HepG2 (cell line): ENCODE measurements around the gene DUSP5. TPM values are rescaled to one million over a fixed set of nuclear protein-coding genes. Genes with fewer than 3 reads are reported as not detected.

Experiments
- ATAC-seq: fragments of 200-7000 bp; cut with Tn5 transposase; 3 replicates; pipeline ENCODE4 v1.9.1; 2020; ENCODE audit warnings: mild to moderate bottlenecking, moderate library complexity
- BruUV-seq: library from RNA; stranded (reverse); fragments of 400-500 nt; replicated peaks from 2 replicates; lab custom pipeline; 2021; lab: Mats Ljungman, UMichigan
- CTCF ChIA-PET: fragments of 300-600 bp; formaldehyde crosslinking; extraction: SDS; loops from one replicate; lab custom pipeline; 2021; ENCODE audit warnings: low total read pairs, inconsistent platforms, low intra/inter-chr PET ratio; lab: Yijun Ruan, JAX
- POLR2A ChIA-PET: fragments of 350-600 bp; sonication (Branson Sonifier 250); formaldehyde crosslinking; loops from one replicate; lab custom pipeline; 2020; ENCODE audit warnings: antibody characterized with exemption, inconsistent platforms; lab: Yijun Ruan, JAX
- DNase-seq: peaks from one replicate; pipeline ENCODE4 v3.0.0-alpha.2; 2015; ENCODE audit warnings: low spot score
- FAIRE-seq: peaks from 3 replicates; lab custom pipeline; 2011; peaks lifted over from hg19 to GRCh38; lab: Jason Lieb, UNC
- H2AFZ ChIP-seq: one replicate; pipeline ENCODE4 v1.6.1; 2011; ENCODE audit warnings: low read length, inconsistent platforms
- H3K27ac ChIP-seq: fragments of 300-600 bp; 3 replicates; pipeline ENCODE4 v1.8.0; 2011; ENCODE audit warnings: mixed run types, mild to moderate bottlenecking, mixed read lengths, low read length, inconsistent platforms; ENCODE audit not compliant: insufficient read depth; ENCODE audit errors: extremely low read length
- H3K27me3 ChIP-seq, 2 experiments: fragments of 200-600 bp in 1 of 2; 2 replicates in 1 of 2; 3 replicates in 1 of 2; pipeline versions ENCODE4 v1.6.0 to v1.8.0; 2011; ENCODE audit warnings: low read length in 2 of 2, mild to moderate bottlenecking in 2 of 2, moderate library complexity in 2 of 2, inconsistent platforms in 1 of 2; ENCODE audit not compliant: insufficient read depth in 2 of 2, control insufficient read depth in 1 of 2
- H3K36me3 ChIP-seq, 2 experiments: fragments of 200-600 bp in 1 of 2; replicated peaks in 1 of 2; 2 replicates in 1 of 2; 3 replicates in 1 of 2; pipeline versions ENCODE4 v1.5.1 to v1.8.0; 2011; ENCODE audit warnings: low read length in 2 of 2, inconsistent platforms in 1 of 2; ENCODE audit not compliant: insufficient read depth in 2 of 2, control insufficient read depth in 1 of 2
- H3K4me1 ChIP-seq: 2 replicates; pipeline ENCODE4 v1.5.1; 2012; ENCODE audit warnings: low read length, inconsistent platforms; ENCODE audit not compliant: insufficient read depth
- H3K4me2 ChIP-seq: 2 replicates; pipeline ENCODE4 v1.6.0; 2011; ENCODE audit warnings: low read depth, low read length, inconsistent platforms
- H3K4me3 ChIP-seq, 3 experiments: fragments of 200-600 bp in 1 of 3; sonication (generic), shearing (Covaris generic) in 1 of 3; replicated peaks in 1 of 3; 2 replicates each; pipeline ENCODE4 v1.5.1; 2011 to 2016; ENCODE audit warnings: low read length in 3 of 3, inconsistent platforms in 2 of 3, low read depth in 2 of 3, mild to moderate bottlenecking in 2 of 3, control low read depth in 1 of 3, mixed read lengths in 1 of 3; ENCODE audit not compliant: insufficient read depth in 1 of 3
- H3K79me2 ChIP-seq: one replicate; pipeline ENCODE4 v1.6.1; 2011; ENCODE audit warnings: low read length, inconsistent platforms; ENCODE audit not compliant: insufficient read depth
- H3K9ac ChIP-seq: 2 replicates; pipeline ENCODE4 v1.6.0; 2011; ENCODE audit warnings: mild to moderate bottlenecking, low read depth, low read length, inconsistent platforms; ENCODE audit not compliant: insufficient read depth
- H3K9me3 ChIP-seq: 2 replicates; pipeline ENCODE4 v1.5.1; 2012; ENCODE audit warnings: mild to moderate bottlenecking, low read length
- H4K20me1 ChIP-seq: 2 replicates; pipeline ENCODE4 v1.6.0; 2011; ENCODE audit warnings: inconsistent platforms, mild to moderate bottlenecking, low read length, moderate library complexity; ENCODE audit not compliant: insufficient read depth
- ZBED4 ChIP-seq: sonication (generic); formaldehyde crosslinking; IDR thresholded peaks from 2 replicates; pipeline ENCODE4 v1.4.0; 2020; ENCODE audit warnings: missing genetic modification reagents, borderline replicate concordance
- ZNF776 ChIP-seq: sonication (generic); formaldehyde crosslinking; IDR thresholded peaks from 2 replicates; pipeline ENCODE4 v1.4.0; 2020; ENCODE audit warnings: mild to moderate bottlenecking, missing genetic modification reagents
- WGBS: methylation state at CpG from one replicate; pipeline ENCODE4 v1.1.6; 2017; ENCODE audit warnings: low lambda C conversion rate; 5-methylcytosine and 5-hydroxymethylcytosine counted together
- in situ Hi-C: cut with HindIII; loops from 2 replicates; pipeline ENCODE4 v1.10.0; 2017; ENCODE audit warnings: low pct_unique_long_range_greater_than_20kb; ENCODE audit not compliant: extremely low pct_ligation_motif_present
- intact Hi-C: fragments of 100-400 bp; cut with micrococcal nuclease; formaldehyde crosslinking; loops from one replicate; pipeline ENCODE4 v1.10.0; 2022; ENCODE audit not compliant: unreplicated experiment
- polyA plus RNA-seq, 8 experiments: library from polyadenylated mRNA; depleted of rRNA in 3 of 8; stranded (reverse) in 7 of 8; unstranded in 1 of 8; fragments of >200 nt; fragmentation: Illumina TruSeq in 4 of 8; extraction: Trizol in 4 of 8; gene quantifications; 2 replicates each; pipeline versions ENCODE4 v1.2.1 to v1.2.3, GENCODE V29; 2011 to 2016; ENCODE audit warnings: low read depth in 4 of 8, missing spikeins in 1 of 8, mixed read lengths in 1 of 8; ENCODE audit not compliant: insufficient read depth in 1 of 8
- total RNA-seq, 5 experiments: library from RNA; depleted of rRNA; stranded (reverse); fragments of >200 nt; fragmentation: Illumina TruSeq; extraction: Trizol; gene quantifications; 2 replicates each; pipeline ENCODE4 v1.2.3, GENCODE V29; 2016; ENCODE audit warnings: low read depth in 1 of 5

DUSP5 gene
- total and polyA plus RNA-seq, 2 of the 13 experiments (the other 11 are each of a cell fraction or from before 2014, with no cell fraction given) = 1.4 to 3.7 TPM

- whole genome bisulfite sequencing = 6% methylated on average over 5 of the region's 5 CpGs
- no peaks in the 10 kb centered on the region for H4K20me1 ChIP-seq
- no peaks in the 10 kb centered on the region for H3K9me3 ChIP-seq
- ChIA-PET CTCF (no interaction called here), POLR2A (no interaction called here)
- ATAC-seq (no peak), FAIRE-seq (no peak), DNase-seq (no peak)
- H3K27ac ChIP-seq = no peak overlapping the region
- TF ChIP-seq ZBED4 = no peak
- no peak for TF ChIP-seq ZNF776
- in situ Hi-C loops = no loop called here
- H3K4me1 ChIP-seq = peaks cover 11% of the 10 kb centered on the region
- H3K9ac ChIP-seq = no peak overlapping the region
- intact Hi-C loops = no loop called here
- BruUV-seq = no TSS peak
- no peak overlapping the region for H3K4me3 ChIP-seq
- no peaks in the 10 kb centered on the region for H3K36me3 ChIP-seq
- no peaks in the 10 kb centered on the region for H3K79me2 ChIP-seq
- no peak overlapping the region for H2AFZ ChIP-seq
- peaks cover 2 to 24% of the 10 kb centered on the region in 2 experiments; a peak in 3 of 5 replicates for H3K27me3 ChIP-seq
- no peak overlapping the region for H3K4me2 ChIP-seq
Observed at GRCh38 chr10:110492069-110492822, 5.5 kb upstream of the DUSP5 start.
